Measurements from ENCODE around the gene RAPH1.
"Not testable (repeated sequence)": the region's sequence is repeated elsewhere in the genome, so short reads cannot be mapped to it uniquely, and the experiment has no call there.

The RAPH1 gene

GRCh38 chr2:203535784-203536585, 884 bp upstream of the RAPH1 start:
- no peak for TF ChIP-seq CTCF (IDR thresholded peaks at IDR 0.05; ENCODE audit: low read depth, low read length)
- in situ Hi-C loops (cut with HindIII; ENCODE audit: low sequenced_read_pairs) = no loop called here
- H3K4me3 ChIP-seq (ENCODE audit: low read depth, low read length) = peak overlapping the region; percentile 55
- DNase-seq (ENCODE audit: low read depth, low spot score) = peak; percentile 65

- no peak for DNase-seq (ENCODE audit: low read depth, low spot score)
- TF ChIP-seq CTCF (IDR thresholded peaks at IDR 0.05; ENCODE audit: low read depth, low read length) = no peak
- in situ Hi-C loops (cut with HindIII; ENCODE audit: low sequenced_read_pairs) = no loop called here
- H3K4me3 ChIP-seq (ENCODE audit: low read depth, low read length) = peak overlapping the region; percentile 95
These were observed 452 bp downstream of the RAPH1 start for GRCh38 chr2:203534621-203535077.

GRCh38 chr2:203533676-203534591, 1.2 kb downstream of the RAPH1 start:
- DNase-seq (ENCODE audit: low read depth, low spot score) = peak; percentile 77
- no peak for TF ChIP-seq CTCF (IDR thresholded peaks at IDR 0.05; ENCODE audit: low read depth, low read length)
- H3K4me3 ChIP-seq (ENCODE audit: low read depth, low read length) = peak overlapping the region; percentile 95
- in situ Hi-C loops (cut with HindIII; ENCODE audit: low sequenced_read_pairs) = no loop called here

- DNase-seq (ENCODE audit: low read depth, low spot score) = peak; percentile 62
- in situ Hi-C loops (cut with HindIII; ENCODE audit: low sequenced_read_pairs) = no loop called here
- peak; percentile 1 for TF ChIP-seq CTCF (IDR thresholded peaks at IDR 0.05; ENCODE audit: low read depth, low read length)
- H3K4me3 ChIP-seq (ENCODE audit: low read depth, low read length) = peak overlapping the region; percentile 95
These were observed 2.0 kb downstream of the RAPH1 start for GRCh38 chr2:203532957-203533658.

GRCh38 chr2:203527719-203528118, 7.4 kb downstream of the RAPH1 start:
- in situ Hi-C loops (cut with HindIII; ENCODE audit: low sequenced_read_pairs) = no loop called here
- no peak overlapping the region for H3K4me3 ChIP-seq (ENCODE audit: low read depth, low read length)
- no peak for TF ChIP-seq CTCF (IDR thresholded peaks at IDR 0.05; ENCODE audit: low read depth, low read length)
- no peak for DNase-seq (ENCODE audit: low read depth, low spot score)

GRCh38 chr2:203513268-203513667, 21.8 kb downstream of the RAPH1 start:
- H3K4me3 ChIP-seq (ENCODE audit: low read depth, low read length); in situ Hi-C loops (cut with HindIII; ENCODE audit: low sequenced_read_pairs); DNase-seq (ENCODE audit: low read depth, low spot score): not testable (repeated sequence)
